ENCODE data around the gene SLC10A4. TPM values are rescaled to one million over a fixed set of nuclear protein-coding genes. Genes with fewer than 3 reads are reported as not detected.
"Not testable (repeated sequence)": the region's sequence is repeated elsewhere in the genome, so short reads cannot be mapped to it uniquely, and the experiment has no call there.

SLC10A4 gene
- total and polyA plus RNA-seq, 2 donors (not counting 1 experiment from before 2014, with no cell fraction given), result under 0.01 to 0.07 TPM

GRCh38 chr4:48450740-48451139 lies 32.4 kb upstream of the SLC10A4 start:
- Histone ChIP-seq H3K4me2 (ENCODE audit: extremely low read depth, insufficient read depth, low read length) (no peak overlapping the region), H3K9ac (ENCODE audit: insufficient read depth, low read length) (no peak overlapping the region), H3K4me3 (replicated peaks in 1 of 4; ENCODE audit: control extremely low read depth in 1 of 4, insufficient read depth in 1 of 4, low read depth in 3 of 4, low read length in 4 of 4) (no peak overlapping the region), H3K9me3 (ENCODE audit: control insufficient read depth, insufficient read depth, low read depth, low read length) (no peaks in the 10 kb centered on the region), H3K79me2 (ENCODE audit: control insufficient read depth, insufficient read depth, low read length) (no peaks in the 10 kb centered on the region), H3K27me3 (ENCODE audit: control insufficient read depth, insufficient read depth, low read length) (no peaks in the 10 kb centered on the region), H3K36me3 (ENCODE audit: control insufficient read depth, insufficient read depth, low read length) (no peaks in the 10 kb centered on the region), H2AFZ (ENCODE audit: low read length) (no peak overlapping the region), H4K20me1 (ENCODE audit: control insufficient read depth, extremely low read depth, insufficient read depth, low read length) (no peaks in the 10 kb centered on the region), H3K27ac (ENCODE audit: insufficient read depth, low read length) (no peak overlapping the region), H3K4me1 (ENCODE audit: control insufficient read depth, extremely low read depth, insufficient read depth, low read length) (no peaks in the 10 kb centered on the region)
- TF ChIP-seq, protein P1, sequence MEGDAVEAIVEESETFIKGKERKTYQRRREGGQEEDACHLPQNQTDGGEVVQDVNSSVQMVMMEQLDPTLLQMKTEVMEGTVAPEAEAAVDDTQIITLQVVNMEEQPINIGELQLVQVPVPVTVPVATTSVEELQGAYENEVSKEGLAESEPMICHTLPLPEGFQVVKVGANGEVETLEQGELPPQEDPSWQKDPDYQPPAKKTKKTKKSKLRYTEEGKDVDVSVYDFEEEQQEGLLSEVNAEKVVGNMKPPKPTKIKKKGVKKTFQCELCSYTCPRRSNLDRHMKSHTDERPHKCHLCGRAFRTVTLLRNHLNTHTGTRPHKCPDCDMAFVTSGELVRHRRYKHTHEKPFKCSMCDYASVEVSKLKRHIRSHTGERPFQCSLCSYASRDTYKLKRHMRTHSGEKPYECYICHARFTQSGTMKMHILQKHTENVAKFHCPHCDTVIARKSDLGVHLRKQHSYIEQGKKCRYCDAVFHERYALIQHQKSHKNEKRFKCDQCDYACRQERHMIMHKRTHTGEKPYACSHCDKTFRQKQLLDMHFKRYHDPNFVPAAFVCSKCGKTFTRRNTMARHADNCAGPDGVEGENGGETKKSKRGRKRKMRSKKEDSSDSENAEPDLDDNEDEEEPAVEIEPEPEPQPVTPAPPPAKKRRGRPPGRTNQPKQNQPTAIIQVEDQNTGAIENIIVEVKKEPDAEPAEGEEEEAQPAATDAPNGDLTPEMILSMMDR (conservative IDR thresholded peaks at IDR 0.05 in 1 of 2, IDR thresholded peaks at IDR 0.05 in 1 of 2; ENCODE audit: low read depth in 1 of 2, low read length in 2 of 2), result no peak
- TF ChIP-seq EZH2 (IDR thresholded peaks at IDR 0.05; ENCODE audit: low read length, missing control alignments), result no peak
- DNase-seq (ENCODE audit: low read depth in 2 of 2), result no peak

DNA sequence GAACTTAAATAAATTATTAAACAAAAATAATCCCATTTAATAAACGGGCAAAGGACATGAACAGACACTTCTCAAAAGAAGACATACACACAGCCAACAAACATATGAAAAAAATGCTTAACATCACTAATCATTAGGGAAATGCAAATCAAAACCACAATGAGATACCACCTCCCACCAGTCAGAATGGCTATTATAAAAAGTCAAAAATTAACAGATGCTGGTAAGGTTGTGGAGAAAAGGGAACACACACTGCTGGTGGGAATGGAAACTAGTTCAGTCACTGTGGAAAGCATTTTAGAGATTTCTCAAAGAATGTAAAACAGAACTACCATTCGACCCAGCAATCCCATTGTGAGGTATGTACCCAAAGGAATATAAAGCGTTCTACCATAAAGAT lies 31.5 kb upstream of the SLC10A4 start:
- H3K27me3 ChIP-seq (ENCODE audit: control insufficient read depth, insufficient read depth, low read length); H3K9me3 ChIP-seq (ENCODE audit: control insufficient read depth, insufficient read depth, low read depth, low read length); DNase-seq (ENCODE audit: low read depth in 2 of 2); H3K4me2 ChIP-seq (ENCODE audit: extremely low read depth, insufficient read depth, low read length); H3K79me2 ChIP-seq (ENCODE audit: control insufficient read depth, insufficient read depth, low read length); H3K4me1 ChIP-seq (ENCODE audit: control insufficient read depth, extremely low read depth, insufficient read depth, low read length); H4K20me1 ChIP-seq (ENCODE audit: control insufficient read depth, extremely low read depth, insufficient read depth, low read length); H3K36me3 ChIP-seq (ENCODE audit: control insufficient read depth, insufficient read depth, low read length); H3K27ac ChIP-seq (ENCODE audit: insufficient read depth, low read length); H3K4me3 ChIP-seq (replicated peaks in 1 of 4; ENCODE audit: control extremely low read depth in 1 of 4, insufficient read depth in 1 of 4, low read depth in 3 of 4, low read length in 4 of 4); H2AFZ ChIP-seq (ENCODE audit: low read length); H3K9ac ChIP-seq (ENCODE audit: insufficient read depth, low read length): not testable (repeated sequence)

GRCh38 chr4:48454591-48454990 lies 28.6 kb upstream of the SLC10A4 start:
- no peak overlapping the region for H3K9ac ChIP-seq (ENCODE audit: insufficient read depth, low read length)
- TF ChIP-seq EZH2 (IDR thresholded peaks at IDR 0.05; ENCODE audit: low read length, missing control alignments), result no peak
- TF ChIP-seq, protein P1 (conservative IDR thresholded peaks at IDR 0.05 in 1 of 2, IDR thresholded peaks at IDR 0.05 in 1 of 2; ENCODE audit: low read depth in 1 of 2, low read length in 2 of 2), result no peak
- no peaks in the 10 kb centered on the region for H4K20me1 ChIP-seq (ENCODE audit: control insufficient read depth, extremely low read depth, insufficient read depth, low read length)
- H3K27me3 ChIP-seq (ENCODE audit: control insufficient read depth, insufficient read depth, low read length), result no peaks in the 10 kb centered on the region
- H3K27ac ChIP-seq (ENCODE audit: insufficient read depth, low read length), result no peak overlapping the region
- H3K4me2 ChIP-seq (ENCODE audit: extremely low read depth, insufficient read depth, low read length), result no peak overlapping the region
- H3K36me3 ChIP-seq (ENCODE audit: control insufficient read depth, insufficient read depth, low read length), result no peaks in the 10 kb centered on the region
- no peaks in the 10 kb centered on the region for H3K9me3 ChIP-seq (ENCODE audit: control insufficient read depth, insufficient read depth, low read depth, low read length)
- no peaks in the 10 kb centered on the region for H3K4me1 ChIP-seq (ENCODE audit: control insufficient read depth, extremely low read depth, insufficient read depth, low read length)
- H3K79me2 ChIP-seq (ENCODE audit: control insufficient read depth, insufficient read depth, low read length), result no peaks in the 10 kb centered on the region
- H3K4me3 ChIP-seq (replicated peaks in 1 of 4; ENCODE audit: control extremely low read depth in 1 of 4, insufficient read depth in 1 of 4, low read depth in 3 of 4, low read length in 4 of 4), result no peak overlapping the region
- no peak for DNase-seq (ENCODE audit: low read depth in 2 of 2)
- no peak overlapping the region for H2AFZ ChIP-seq (ENCODE audit: low read length)

Measured in fibroblast of lung (primary cell).